Measurements from ENCODE around the gene DLGAP3.
"Not testable (repeated sequence)": the region's sequence is repeated elsewhere in the genome, so short reads cannot be mapped to it uniquely, and the experiment has no call there.

DLGAP3 gene

GRCh38 chr1:34831721-34832246 is 97.7 kb downstream of the DLGAP3 start:
- DNase-seq = no peak

- no peak for DNase-seq
These were observed 100.2 kb downstream of the DLGAP3 start for GRCh38 chr1:34829250-34829649.

GRCh38 chr1:34828611-34829010 is 100.8 kb downstream of the DLGAP3 start:
- no peak for DNase-seq

GRCh38 chr1:34827341-34827941 is 102.0 kb downstream of the DLGAP3 start:
- DNase-seq = no peak

- DNase-seq = no peak
These were observed 103.9 kb downstream of the DLGAP3 start for GRCh38 chr1:34825455-34826091.

- no peak for DNase-seq
These were observed 104.5 kb downstream of the DLGAP3 start for GRCh38 chr1:34824817-34825454.

- no peak for DNase-seq
These were observed 107.2 kb downstream of the DLGAP3 start for GRCh38 chr1:34822202-34822601.

GRCh38 chr1:34818862-34819261 is 110.6 kb downstream of the DLGAP3 start:
- not testable (repeated sequence) for DNase-seq

- DNase-seq = no peak
These were observed 112.7 kb downstream of the DLGAP3 start for GRCh38 chr1:34816778-34817177.

GRCh38 chr1:34816332-34816731 is 113.1 kb downstream of the DLGAP3 start:
- no peak for DNase-seq

Data from NCI-H82 (cell line).